Endodermal cell (in vitro differentiated cells): ENCODE results near the gene PATL1. TPM values are rescaled to one million over a fixed set of nuclear protein-coding genes. Genes with fewer than 3 reads are reported as not detected.

ENCODE experiments used
- DNase-seq: peaks from one replicate; pipeline ENCODE4 v3.0.0-alpha.2; 2017
- H3K27ac ChIP-seq: 2 replicates; pipeline ENCODE4 v1.5.1; 2013; ENCODE audit warnings: mild to moderate bottlenecking, low read depth, low read length, moderate library complexity
- H3K27me3 ChIP-seq: 2 replicates; pipeline ENCODE4 v1.6.1; 2013; ENCODE audit warnings: mild to moderate bottlenecking, low read length, moderate library complexity; ENCODE audit not compliant: insufficient read depth, control insufficient read depth, poor library complexity, severe bottlenecking
- H3K36me3 ChIP-seq: 2 replicates; pipeline ENCODE4 v1.7.0; 2013; ENCODE audit warnings: mild to moderate bottlenecking, low read length, moderate library complexity; ENCODE audit not compliant: control insufficient read depth, insufficient read depth
- H3K4me1 ChIP-seq: one replicate; pipeline ENCODE4 v1.7.0; 2013; ENCODE audit warnings: low read length; ENCODE audit not compliant: control insufficient read depth, insufficient read depth
- H3K4me3 ChIP-seq: 2 replicates; pipeline ENCODE4 v1.5.1; 2013; ENCODE audit warnings: mild to moderate bottlenecking, low read length, moderate library complexity
- H3K9ac ChIP-seq: 2 replicates; pipeline ENCODE4 v1.6.1; 2013; ENCODE audit warnings: mild to moderate bottlenecking, low read length, moderate library complexity; ENCODE audit not compliant: poor library complexity, severe bottlenecking; ENCODE audit errors: extremely low read depth
- H3K9me3 ChIP-seq: 2 replicates; pipeline ENCODE4 v1.6.1; 2013; ENCODE audit warnings: mild to moderate bottlenecking, low read length, moderate library complexity; ENCODE audit not compliant: control insufficient read depth
- H3K27ac Mint-ChIP-seq: 2 replicates; pipeline ENCODE4 v1.8.0; 2020; ENCODE audit warnings: mixed read lengths
- H3K27me3 Mint-ChIP-seq: 2 replicates; pipeline ENCODE4 v1.8.0; 2021; ENCODE audit warnings: mild to moderate bottlenecking, mixed read lengths; ENCODE audit not compliant: insufficient read depth
- H3K36me3 Mint-ChIP-seq: 2 replicates; pipeline ENCODE4 v1.8.0; 2020; ENCODE audit warnings: low read depth, mixed read lengths
- H3K4me1 Mint-ChIP-seq: 2 replicates; pipeline ENCODE4 v1.8.0; 2020; ENCODE audit warnings: mixed read lengths
- H3K4me3 Mint-ChIP-seq: 2 replicates; pipeline ENCODE4 v1.8.0; 2020; ENCODE audit warnings: mild to moderate bottlenecking, moderate library complexity, mixed read lengths
- H3K9me3 Mint-ChIP-seq: 2 replicates; pipeline ENCODE4 v1.8.0; 2020; ENCODE audit warnings: mild to moderate bottlenecking, mixed read lengths
- WGBS, 2 experiments: methylation state at CpG; one replicate each; pipeline versions ENCODE4 v1.1.5 to v1.1.7; 2013; ENCODE audit warnings: missing lambda C conversion rate in 2 of 2, mixed read lengths in 1 of 2; ENCODE audit not compliant: insufficient coverage in 1 of 2, insufficient read length in 1 of 2; 5-methylcytosine and 5-hydroxymethylcytosine counted together
- total RNA-seq, 2 donors: library from RNA; stranded (reverse); fragmentation: NEBNext Ultra II Directional in 1 of 2; extraction: Animal tissue kit (Norgen Biotek cat#: 25700) in 1 of 2; gene quantifications; 2 replicates in 1 of 2; 3 replicates in 1 of 2; pipeline ENCODE4 v1.2.1, GENCODE V29; 2021
- TF ChIP-seq, protein P1 (sequence below): fragments of 200-600 bp; sonication (generic); conservative IDR thresholded peaks from 2 replicates; pipeline ENCODE4 v1.5.0; 2021; ENCODE audit warnings: antibody characterized with exemption, mild to moderate bottlenecking

PATL1 gene
- total RNA-seq, 2 donors from 2014 or later = 41.0 to 45.7 TPM

DNA sequence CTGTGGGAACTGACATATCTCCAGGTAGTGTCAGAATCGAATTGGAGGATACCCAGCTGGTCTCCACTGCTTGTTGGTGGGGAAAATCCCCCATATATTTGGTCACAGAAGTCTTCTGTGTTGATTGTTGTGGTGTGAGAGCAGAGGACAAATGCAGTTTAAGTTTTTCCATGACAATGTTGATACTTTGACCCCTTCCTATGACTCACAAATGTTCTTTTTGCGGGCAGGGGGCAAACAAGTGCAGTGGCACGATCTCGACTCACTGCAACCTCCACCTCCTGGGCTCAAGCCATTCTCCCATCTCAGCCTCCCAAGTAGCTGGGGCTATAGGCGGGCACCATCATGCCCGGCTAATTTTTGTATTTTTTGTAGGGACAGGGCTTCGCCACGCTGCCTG is 7.4 kb upstream of the PATL1 start:
- DNase-seq = no peak

GRCh38 chr11:59674291-59674690 is 5.5 kb upstream of the PATL1 start:
- no peaks in the 10 kb centered on the region for H3K36me3 ChIP-seq
- H3K4me3 Mint-ChIP-seq = no peak overlapping the region
- no peak overlapping the region for H3K27ac ChIP-seq
- H3K27ac Mint-ChIP-seq = no peak overlapping the region
- DNase-seq = no peak
- no peaks in the 10 kb centered on the region for H3K27me3 ChIP-seq
- H3K9me3 Mint-ChIP-seq = peaks cover 16% of the 10 kb centered on the region
- peaks cover 15% of the 10 kb centered on the region for H3K4me1 Mint-ChIP-seq
- H3K4me3 ChIP-seq = no peak overlapping the region
- H3K36me3 Mint-ChIP-seq = peaks cover 2% of the 10 kb centered on the region
- TF ChIP-seq, protein P1, sequence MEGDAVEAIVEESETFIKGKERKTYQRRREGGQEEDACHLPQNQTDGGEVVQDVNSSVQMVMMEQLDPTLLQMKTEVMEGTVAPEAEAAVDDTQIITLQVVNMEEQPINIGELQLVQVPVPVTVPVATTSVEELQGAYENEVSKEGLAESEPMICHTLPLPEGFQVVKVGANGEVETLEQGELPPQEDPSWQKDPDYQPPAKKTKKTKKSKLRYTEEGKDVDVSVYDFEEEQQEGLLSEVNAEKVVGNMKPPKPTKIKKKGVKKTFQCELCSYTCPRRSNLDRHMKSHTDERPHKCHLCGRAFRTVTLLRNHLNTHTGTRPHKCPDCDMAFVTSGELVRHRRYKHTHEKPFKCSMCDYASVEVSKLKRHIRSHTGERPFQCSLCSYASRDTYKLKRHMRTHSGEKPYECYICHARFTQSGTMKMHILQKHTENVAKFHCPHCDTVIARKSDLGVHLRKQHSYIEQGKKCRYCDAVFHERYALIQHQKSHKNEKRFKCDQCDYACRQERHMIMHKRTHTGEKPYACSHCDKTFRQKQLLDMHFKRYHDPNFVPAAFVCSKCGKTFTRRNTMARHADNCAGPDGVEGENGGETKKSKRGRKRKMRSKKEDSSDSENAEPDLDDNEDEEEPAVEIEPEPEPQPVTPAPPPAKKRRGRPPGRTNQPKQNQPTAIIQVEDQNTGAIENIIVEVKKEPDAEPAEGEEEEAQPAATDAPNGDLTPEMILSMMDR = no peak
- no peaks in the 10 kb centered on the region for H3K4me1 ChIP-seq
- H3K27me3 Mint-ChIP-seq = no peaks in the 10 kb centered on the region
- peaks cover 22% of the 10 kb centered on the region for H3K9me3 ChIP-seq
- H3K9ac ChIP-seq = no peak overlapping the region
- WGBS, 2 experiments = 85% methylated on average over 1 of the region's 2 CpGs; no CpG with 5 or more reads in 1 of the 2 experiments

More for the DNA sequence above, 7.4 kb upstream of the PATL1 start:
- H3K9me3 Mint-ChIP-seq = peaks cover 16% of the 10 kb centered on the region
- no peaks in the 10 kb centered on the region for H3K27me3 Mint-ChIP-seq
- H3K27ac Mint-ChIP-seq = no peak overlapping the region
- TF ChIP-seq, protein P1 = no peak
- H3K4me1 ChIP-seq = no peaks in the 10 kb centered on the region
- WGBS, 2 experiments = 83 to 91% methylated on average over 3 to 8 of the region's 8 CpGs
- no peaks in the 10 kb centered on the region for H3K36me3 ChIP-seq
- no peak overlapping the region for H3K9ac ChIP-seq
- no peaks in the 10 kb centered on the region for H3K36me3 Mint-ChIP-seq
- no peaks in the 10 kb centered on the region for H3K27me3 ChIP-seq
- no peak overlapping the region for H3K4me3 Mint-ChIP-seq
- H3K27ac ChIP-seq = no peak overlapping the region
- H3K9me3 ChIP-seq = peaks cover 22% of the 10 kb centered on the region
- H3K4me1 Mint-ChIP-seq = peaks cover 12% of the 10 kb centered on the region
- no peak overlapping the region for H3K4me3 ChIP-seq

GRCh38 chr11:59673291-59673690 is 4.5 kb upstream of the PATL1 start:
- Mint-ChIP-seq H3K27ac (no peak overlapping the region), H3K9me3 (peaks cover 9% of the 10 kb centered on the region), H3K4me3 (no peak overlapping the region), H3K4me1 (peaks cover 11% of the 10 kb centered on the region), H3K36me3 (peaks cover 2% of the 10 kb centered on the region), H3K27me3 (no peaks in the 10 kb centered on the region)
- no peak overlapping the region for H3K27ac ChIP-seq
- 86 to 90% methylated on average over 2 of the region's 2 CpGs for WGBS, 2 experiments
- DNase-seq = no peak
- H3K9ac ChIP-seq = no peak overlapping the region
- no peaks in the 10 kb centered on the region for H3K4me1 ChIP-seq
- TF ChIP-seq, protein P1 = no peak
- no peaks in the 10 kb centered on the region for H3K27me3 ChIP-seq
- H3K9me3 ChIP-seq = peaks cover 14% of the 10 kb centered on the region
- no peak overlapping the region for H3K4me3 ChIP-seq
- H3K36me3 ChIP-seq = no peaks in the 10 kb centered on the region
